SK-N-SH treated with all-trans-retinoic acid at 6 μM for 48 hours (cell line): ENCODE measurements around the gene SCFD1.
"Not testable (repeated sequence)": the region's sequence is repeated elsewhere in the genome, so short reads cannot be mapped to it uniquely, and the experiment has no call there.

Experiments
- ATAC-seq: fragments of 200-7000 bp; cut with Tn5 transposase; 3 replicates; pipeline ENCODE4 v1.9.1; 2020; ENCODE audit warnings: mild to moderate bottlenecking, moderate library complexity
- ARNTL ChIP-seq: fragments of 450-650 bp; formaldehyde crosslinking; IDR thresholded peaks from 2 replicates; pipeline ENCODE4 v1.5.0; 2020; ENCODE audit warnings: low read depth, mild to moderate bottlenecking, moderate library complexity, borderline replicate concordance
- BACH2 ChIP-seq: fragments of 250-450 bp; sonication (Bioruptor Pico); IDR thresholded peaks from 2 replicates; pipeline ENCODE4 v1.9.0; 2021; ENCODE audit warnings: mild to moderate bottlenecking, borderline replicate concordance
- CSDC2 ChIP-seq: fragments of 250-450 bp; sonication (Bioruptor Pico); IDR thresholded peaks from 2 replicates; pipeline ENCODE4 v1.5.0; 2020; ENCODE audit warnings: mild to moderate bottlenecking, moderate library complexity
- CSRNP3 ChIP-seq: fragments of 250-450 bp; sonication (Bioruptor Pico); IDR thresholded peaks from 2 replicates; pipeline ENCODE4 v1.5.1; 2021; ENCODE audit warnings: mild to moderate bottlenecking, moderate library complexity
- ESRRG ChIP-seq: fragments of 250-450 bp; sonication (Bioruptor Pico); IDR thresholded peaks from 2 replicates; pipeline ENCODE4 v1.6.1; 2021; ENCODE audit warnings: mild to moderate bottlenecking
- GLIS3 ChIP-seq: fragments of 250-450 bp; sonication (Bioruptor Pico); IDR thresholded peaks from 2 replicates; pipeline ENCODE4 v1.5.0; 2020; ENCODE audit warnings: mild to moderate bottlenecking, moderate library complexity
- ISL1 ChIP-seq: fragments of 250-450 bp; sonication (Bioruptor Pico); IDR thresholded peaks from 2 replicates; pipeline ENCODE4 v2.1.2; 2022; ENCODE audit warnings: mild to moderate bottlenecking, moderate library complexity
- OSR1 ChIP-seq: fragments of 250-450 bp; sonication (Bioruptor Pico); IDR thresholded peaks from 2 replicates; pipeline ENCODE4 v1.8.0; 2022; ENCODE audit warnings: moderate library complexity, mild to moderate bottlenecking, inconsistent platforms
- PPARA ChIP-seq: fragments of 250-450 bp; sonication (Bioruptor Pico); IDR thresholded peaks from 2 replicates; pipeline ENCODE4 v1.5.0; 2020; ENCODE audit warnings: mild to moderate bottlenecking, borderline replicate concordance
- RARB ChIP-seq: fragments of 250-450 bp; sonication (Bioruptor Pico); IDR thresholded peaks from 2 replicates; pipeline ENCODE4 v1.8.0; 2021; ENCODE audit warnings: mild to moderate bottlenecking, moderate library complexity
- SNAI2 ChIP-seq: fragments of 250-450 bp; sonication (Bioruptor Pico); IDR thresholded peaks from 2 replicates; pipeline ENCODE4 v1.5.0; 2020; ENCODE audit warnings: mild to moderate bottlenecking, moderate library complexity
- TCF4 ChIP-seq: fragments of 250-450 bp; sonication (Bioruptor Pico); IDR thresholded peaks from 2 replicates; pipeline ENCODE4 v1.8.0; 2021; ENCODE audit warnings: mild to moderate bottlenecking, moderate library complexity, borderline replicate concordance
- TOX ChIP-seq: fragments of 250-450 bp; sonication (Bioruptor Pico); IDR thresholded peaks from 2 replicates; pipeline ENCODE4 v1.8.0; 2021; ENCODE audit warnings: mild to moderate bottlenecking, moderate library complexity, borderline replicate concordance
- TSHZ2 ChIP-seq: fragments of 250-450 bp; sonication (Bioruptor Pico); IDR thresholded peaks from 2 replicates; pipeline ENCODE4 v1.5.0; 2020; ENCODE audit warnings: mild to moderate bottlenecking, moderate library complexity
- ZC3H10 ChIP-seq: fragments of 250-450 bp; sonication (Bioruptor Pico); IDR thresholded peaks from 2 replicates; pipeline ENCODE4 v1.5.1; 2021; ENCODE audit warnings: mild to moderate bottlenecking, moderate library complexity
- ZFP3 ChIP-seq: fragments of 250-450 bp; sonication (Bioruptor Pico); IDR thresholded peaks from 2 replicates; pipeline ENCODE4 v1.5.0; 2020; ENCODE audit warnings: mild to moderate bottlenecking, moderate library complexity
- ZFP30 ChIP-seq: fragments of 450-650 bp; formaldehyde crosslinking; IDR thresholded peaks from 2 replicates; pipeline ENCODE4 v1.5.0; 2022; ENCODE audit warnings: mild to moderate bottlenecking, moderate library complexity
- ZNF565 ChIP-seq: fragments of 450-650 bp; formaldehyde crosslinking; conservative IDR thresholded peaks from 2 replicates; pipeline ENCODE4 v1.5.0; 2020; ENCODE audit warnings: low read depth, mild to moderate bottlenecking, moderate library complexity
- ZNF70 ChIP-seq: fragments of 450-650 bp; formaldehyde crosslinking; IDR thresholded peaks from 2 replicates; pipeline ENCODE4 v1.5.0; 2020; ENCODE audit warnings: mild to moderate bottlenecking, moderate library complexity
- ZNF8 ChIP-seq: fragments of 450-650 bp; formaldehyde crosslinking; IDR thresholded peaks from 2 replicates; pipeline ENCODE4 v1.5.0; 2020; ENCODE audit warnings: mild to moderate bottlenecking, moderate library complexity
- TF ChIP-seq, protein P1 (sequence below): fragments of 250-450 bp; sonication (Bioruptor Pico); IDR thresholded peaks from 2 replicates; pipeline ENCODE4 v1.5.1; 2020; ENCODE audit warnings: low read depth, mild to moderate bottlenecking, moderate library complexity
- TF ChIP-seq, protein P2 (sequence below): fragments of 250-450 bp; sonication (Bioruptor Pico); IDR thresholded peaks from 2 replicates; pipeline ENCODE4 v1.8.0; 2021; ENCODE audit warnings: low read depth, mild to moderate bottlenecking, moderate library complexity, borderline replicate concordance
- TF ChIP-seq, protein P3 (sequence below): fragments of 250-450 bp; sonication (Bioruptor Pico); IDR thresholded peaks from 2 replicates; pipeline ENCODE4 v1.8.0; 2020; ENCODE audit warnings: mild to moderate bottlenecking, moderate library complexity, borderline replicate concordance

SCFD1 gene

GRCh38 chr14:30600922-30601918 lies 20.9 kb upstream of the SCFD1 start:
- ATAC-seq = no peak

DNA sequence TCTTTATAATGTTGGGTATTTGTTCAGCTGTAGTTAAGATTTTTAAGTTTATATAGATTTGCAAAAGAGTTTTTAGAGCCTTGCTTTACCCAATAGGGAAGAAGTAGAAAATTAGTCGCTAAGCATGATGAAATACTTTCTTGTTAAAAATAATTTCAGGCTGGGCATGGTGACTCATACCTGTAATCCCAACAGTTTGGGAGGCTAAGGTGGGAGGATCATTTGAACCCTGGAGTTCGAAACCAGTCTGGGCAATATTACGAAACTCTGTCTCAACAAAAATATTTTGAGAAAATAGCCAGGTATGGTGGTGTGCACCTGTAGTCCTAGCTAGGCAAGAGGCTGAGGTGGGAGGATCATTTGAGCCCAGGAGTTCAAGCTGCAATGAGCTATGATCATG lies 18.7 kb upstream of the SCFD1 start:
- TF ChIP-seq ZFP3 (CRISPR knock-in tag) (no peak), BACH2 (CRISPR knock-in tag) (no peak), ISL1 (no peak)
- TF ChIP-seq, protein P1, sequence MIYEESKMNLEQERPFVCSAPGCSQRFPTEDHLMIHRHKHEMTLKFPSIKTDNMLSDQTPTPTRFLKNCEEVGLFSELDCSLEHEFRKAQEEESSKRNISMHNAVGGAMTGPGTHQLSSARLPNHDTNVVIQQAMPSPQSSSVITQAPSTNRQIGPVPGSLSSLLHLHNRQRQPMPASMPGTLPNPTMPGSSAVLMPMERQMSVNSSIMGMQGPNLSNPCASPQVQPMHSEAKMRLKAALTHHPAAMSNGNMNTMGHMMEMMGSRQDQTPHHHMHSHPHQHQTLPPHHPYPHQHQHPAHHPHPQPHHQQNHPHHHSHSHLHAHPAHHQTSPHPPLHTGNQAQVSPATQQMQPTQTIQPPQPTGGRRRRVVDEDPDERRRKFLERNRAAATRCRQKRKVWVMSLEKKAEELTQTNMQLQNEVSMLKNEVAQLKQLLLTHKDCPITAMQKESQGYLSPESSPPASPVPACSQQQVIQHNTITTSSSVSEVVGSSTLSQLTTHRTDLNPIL (CRISPR knock-in tag) = no peak
- no peak for ATAC-seq

More at GRCh38 chr14:30600922-30601918, 20.9 kb upstream of the SCFD1 start:
- TF ChIP-seq ZC3H10 (CRISPR knock-in tag) = no peak
- TF ChIP-seq CSDC2 (CRISPR knock-in tag) = no peak

DNA sequence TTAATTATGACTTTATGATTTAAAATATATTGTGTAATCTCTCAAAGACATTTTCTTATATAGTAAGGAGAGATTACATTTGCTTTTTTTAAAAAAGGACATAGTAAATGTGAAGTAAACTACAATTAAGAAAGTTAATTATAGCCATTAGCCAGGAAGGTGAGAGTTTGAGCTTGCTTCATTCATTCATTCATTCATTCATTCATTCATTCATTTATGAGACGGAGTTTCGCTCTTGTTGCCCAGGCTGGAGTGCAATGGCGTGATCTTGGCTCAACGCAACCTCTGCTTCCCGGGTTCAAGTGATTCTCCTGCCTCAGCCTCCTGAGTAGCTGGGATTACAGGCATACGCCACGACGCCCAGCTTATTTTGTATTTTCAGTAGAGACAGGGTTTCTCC lies 17.4 kb upstream of the SCFD1 start:
- ATAC-seq = not testable (repeated sequence)

DNA sequence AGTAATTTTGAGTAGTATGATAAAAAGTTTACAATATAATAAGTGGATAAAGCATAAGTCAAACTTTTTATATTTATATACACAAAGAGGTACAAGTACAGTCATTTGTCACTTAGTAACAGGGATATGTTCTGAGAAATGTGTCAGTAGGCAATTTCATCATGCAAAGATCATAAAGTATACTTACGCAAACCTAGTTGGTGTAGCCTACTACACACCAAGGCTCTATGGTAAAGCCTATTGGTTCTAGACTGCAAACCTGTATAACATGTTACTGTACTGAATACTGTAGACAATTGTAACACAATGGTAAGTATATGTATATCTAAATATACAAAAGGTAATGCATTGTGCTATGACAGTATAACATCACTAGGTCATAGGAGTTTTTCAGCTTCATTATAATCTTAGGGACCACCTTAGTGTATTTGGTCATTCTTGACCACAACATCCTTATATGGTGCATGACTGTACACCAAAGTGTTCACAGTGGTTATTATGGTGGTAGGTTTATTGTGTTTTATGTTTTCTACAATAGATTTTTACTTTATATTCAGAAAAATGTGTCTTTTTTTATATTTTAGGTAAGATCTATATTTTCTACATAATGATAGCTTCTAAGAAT lies 14.9 kb upstream of the SCFD1 start:
- TF ChIP-seq ZNF565 (CRISPR knock-in tag) (no peak), TCF4 (CRISPR knock-in tag) (no peak), ZNF8 (CRISPR knock-in tag) (no peak), ISL1 (no peak), ARNTL (CRISPR knock-in tag) (no peak), GLIS3 (CRISPR knock-in tag) (no peak), OSR1 (CRISPR knock-in tag) (no peak), TOX (CRISPR knock-in tag) (no peak), ESRRG (no peak), RARB (CRISPR knock-in tag) (no peak), PPARA (CRISPR knock-in tag) (no peak), CSRNP3 (CRISPR knock-in tag) (no peak)
- TF ChIP-seq, protein P2, sequence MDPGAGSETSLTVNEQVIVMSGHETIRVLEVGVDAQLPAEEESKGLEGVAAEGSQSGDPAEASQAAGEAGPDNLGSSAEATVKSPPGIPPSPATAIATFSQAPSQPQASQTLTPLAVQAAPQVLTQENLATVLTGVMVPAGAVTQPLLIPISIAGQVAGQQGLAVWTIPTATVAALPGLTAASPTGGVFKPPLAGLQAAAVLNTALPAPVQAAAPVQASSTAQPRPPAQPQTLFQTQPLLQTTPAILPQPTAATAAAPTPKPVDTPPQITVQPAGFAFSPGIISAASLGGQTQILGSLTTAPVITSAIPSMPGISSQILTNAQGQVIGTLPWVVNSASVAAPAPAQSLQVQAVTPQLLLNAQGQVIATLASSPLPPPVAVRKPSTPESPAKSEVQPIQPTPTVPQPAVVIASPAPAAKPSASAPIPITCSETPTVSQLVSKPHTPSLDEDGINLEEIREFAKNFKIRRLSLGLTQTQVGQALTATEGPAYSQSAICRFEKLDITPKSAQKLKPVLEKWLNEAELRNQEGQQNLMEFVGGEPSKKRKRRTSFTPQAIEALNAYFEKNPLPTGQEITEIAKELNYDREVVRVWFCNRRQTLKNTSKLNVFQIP (CRISPR knock-in tag) = no peak
- TF ChIP-seq, protein P3, sequence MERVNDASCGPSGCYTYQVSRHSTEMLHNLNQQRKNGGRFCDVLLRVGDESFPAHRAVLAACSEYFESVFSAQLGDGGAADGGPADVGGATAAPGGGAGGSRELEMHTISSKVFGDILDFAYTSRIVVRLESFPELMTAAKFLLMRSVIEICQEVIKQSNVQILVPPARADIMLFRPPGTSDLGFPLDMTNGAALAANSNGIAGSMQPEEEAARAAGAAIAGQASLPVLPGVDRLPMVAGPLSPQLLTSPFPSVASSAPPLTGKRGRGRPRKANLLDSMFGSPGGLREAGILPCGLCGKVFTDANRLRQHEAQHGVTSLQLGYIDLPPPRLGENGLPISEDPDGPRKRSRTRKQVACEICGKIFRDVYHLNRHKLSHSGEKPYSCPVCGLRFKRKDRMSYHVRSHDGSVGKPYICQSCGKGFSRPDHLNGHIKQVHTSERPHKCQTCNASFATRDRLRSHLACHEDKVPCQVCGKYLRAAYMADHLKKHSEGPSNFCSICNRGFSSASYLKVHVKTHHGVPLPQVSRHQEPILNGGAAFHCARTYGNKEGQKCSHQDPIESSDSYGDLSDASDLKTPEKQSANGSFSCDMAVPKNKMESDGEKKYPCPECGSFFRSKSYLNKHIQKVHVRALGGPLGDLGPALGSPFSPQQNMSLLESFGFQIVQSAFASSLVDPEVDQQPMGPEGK (CRISPR knock-in tag) = no peak
- ATAC-seq = no peak

- ATAC-seq = peak; percentile 85
- no peak for TF ChIP-seq CSDC2 (CRISPR knock-in tag)
- TF ChIP-seq ZFP30 (CRISPR knock-in tag) = no peak
- TF ChIP-seq TCF4 (CRISPR knock-in tag) = no peak
- no peak for TF ChIP-seq SNAI2 (CRISPR knock-in tag)
- no peak for TF ChIP-seq PPARA (CRISPR knock-in tag)
- no peak for TF ChIP-seq BACH2 (CRISPR knock-in tag)
- TF ChIP-seq ESRRG = no peak
- TF ChIP-seq ZNF70 (CRISPR knock-in tag) = no peak
- no peak for TF ChIP-seq ZNF565 (CRISPR knock-in tag)
- no peak for TF ChIP-seq OSR1 (CRISPR knock-in tag)
- no peak for TF ChIP-seq TSHZ2 (CRISPR knock-in tag)
Measured at GRCh38 chr14:30608533-30609006, 13.5 kb upstream of the SCFD1 start.
